ENCODE results near the gene KIF18A.

GRCh38 chr11:28009996-28010395 lies 98.0 kb downstream of the KIF18A start:
- no peak for TF ChIP-seq MAZ (CRISPR knock-in tag; conservative IDR thresholded peaks at IDR 0.05 in 1 of 2, IDR thresholded peaks at IDR 0.05 in 1 of 2)
- no peak for TF ChIP-seq EZH2 (IDR thresholded peaks at IDR 0.05; ENCODE audit: borderline replicate concordance, low read depth, low read length)
- no peak for TF ChIP-seq ZNF592 (IDR thresholded peaks at IDR 0.05)
- TF ChIP-seq TFAP4 (CRISPR knock-in tag; IDR thresholded peaks at IDR 0.05; ENCODE audit: borderline replicate concordance): no peak
- TF ChIP-seq POLR2A (conservative IDR thresholded peaks at IDR 0.05): no peak
- no peak for TF ChIP-seq POLR2AphosphoS5 (IDR thresholded peaks at IDR 0.05; ENCODE audit: control insufficient read depth, insufficient read depth, low read depth, low read length)
- no peak for TF ChIP-seq HMG20A (CRISPR knock-in tag; conservative IDR thresholded peaks at IDR 0.05)
- TF ChIP-seq MCM3 (IDR thresholded peaks at IDR 0.05): no peak
- no peak for TF ChIP-seq ZNF143 (CRISPR knock-in tag; IDR thresholded peaks at IDR 0.05)
- TF ChIP-seq ZNF263 (CRISPR knock-in tag; IDR thresholded peaks at IDR 0.05; ENCODE audit: borderline replicate concordance): no peak
- no peak for TF ChIP-seq CHD4 (IDR thresholded peaks at IDR 0.05; ENCODE audit: insufficient read depth, insufficient replicate concordance, low read depth, low read length, poor library complexity, severe bottlenecking)
- no peak for TF ChIP-seq ZNF274 (IDR thresholded peaks at IDR 0.05; ENCODE audit: borderline replicate concordance, low read depth, low read length)
- TF ChIP-seq BCL6 (CRISPR knock-in tag; IDR thresholded peaks at IDR 0.05): no peak

Data from K562 (cell line).